ENCODE results near the gene NR6A1. TPM values are rescaled to one million over a fixed set of nuclear protein-coding genes. Genes with fewer than 3 reads are reported as not detected.
A peak's percentile ranks its signal among the peaks of the same experiment; 100 is the strongest.

The NR6A1 gene
- polyA plus RNA-seq (2013, experiment 1 of 2; ENCODE audit: insufficient read length): 0.33 TPM
- 0.62 TPM for polyA plus RNA-seq (2013, experiment 2 of 2; ENCODE audit: insufficient read length)

GRCh38 chr9:124771021-124771866, at the start of gene NR6A1:
Gene NR6A1 (minus strand): TSS chr9:124771311.
- DNase-seq: peak; percentile 97

DNA sequence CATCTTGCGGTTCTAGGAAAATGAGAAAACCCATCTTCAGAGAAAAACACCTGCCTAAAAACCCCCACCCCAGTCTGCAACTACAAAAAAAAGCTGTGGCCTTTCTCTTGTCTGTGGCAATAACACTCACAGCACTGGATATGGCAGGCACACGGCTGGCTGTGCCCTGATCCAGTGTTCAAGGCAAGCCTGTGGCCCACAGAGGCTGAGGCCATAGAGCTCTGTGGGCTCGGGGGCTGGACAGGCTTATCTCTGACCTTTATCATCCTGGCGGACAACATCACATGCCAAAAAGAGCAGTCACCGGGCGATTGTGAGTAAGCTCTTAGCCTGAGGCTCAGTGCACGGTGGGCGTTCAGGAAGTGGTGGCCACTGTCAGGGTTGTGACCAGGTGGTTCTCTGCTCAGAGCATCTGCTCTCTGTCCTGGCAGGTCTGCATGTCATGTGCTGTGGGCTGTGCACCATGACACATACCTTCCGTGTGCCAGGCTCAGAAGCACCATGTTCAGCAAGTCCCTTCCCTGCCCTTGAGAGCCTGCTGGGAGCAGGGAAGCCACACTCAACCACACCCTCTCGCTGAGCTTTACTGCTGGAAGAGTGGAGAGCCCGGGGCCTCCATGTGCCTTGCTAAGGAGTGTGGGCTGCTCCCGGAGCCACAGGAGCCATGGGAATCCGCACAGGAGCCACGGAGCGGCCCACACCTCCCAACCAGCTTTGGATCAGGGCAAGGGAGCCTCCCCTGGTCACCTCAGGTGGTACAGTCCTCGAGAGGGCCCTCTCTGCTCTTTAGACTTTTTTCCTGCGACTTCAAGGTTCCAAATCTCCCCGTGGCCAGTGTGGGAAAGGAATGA, 47.5 kb upstream of the NR6A1 start:
- no peak for DNase-seq

DNA sequence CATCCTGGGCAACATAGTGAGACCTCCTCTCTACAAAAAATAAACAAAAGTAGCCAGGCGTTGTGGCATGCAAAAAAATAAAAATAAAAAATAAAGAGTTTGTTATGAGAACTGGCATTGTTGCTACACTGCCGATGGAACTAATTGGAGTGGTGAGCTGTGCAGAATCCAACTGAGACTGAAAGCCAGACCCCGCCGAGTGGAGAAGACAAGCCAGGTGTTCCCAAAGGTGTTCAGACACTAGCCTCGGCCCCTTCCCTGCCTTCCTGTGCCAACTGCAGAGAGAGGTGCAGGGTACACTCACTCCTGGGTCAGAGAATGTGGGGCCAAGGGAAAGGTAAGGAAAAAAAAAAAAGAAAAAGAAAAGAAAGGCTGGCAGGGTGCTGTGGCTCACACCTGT, 44.5 kb upstream of the NR6A1 start:
- no peak for DNase-seq

DNA sequence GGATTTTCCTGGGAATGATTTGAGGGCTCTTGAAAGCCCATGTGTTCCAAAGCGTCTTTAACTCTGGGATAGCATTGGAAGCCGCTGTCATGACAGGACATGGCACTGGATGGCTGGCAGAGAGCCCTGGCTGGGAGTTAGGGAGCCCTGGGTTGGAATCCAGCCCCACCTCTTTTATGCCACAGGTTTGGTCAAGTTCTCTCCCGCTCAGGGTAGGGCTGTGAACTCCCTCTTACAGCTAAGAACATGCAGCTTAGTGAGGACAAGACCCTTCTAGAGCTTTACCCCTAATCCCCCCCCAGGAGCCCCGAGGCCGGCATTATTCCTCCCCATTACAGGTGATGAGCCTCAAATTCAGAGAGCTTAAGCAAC, 43.0 kb upstream of the NR6A1 start:
- DNase-seq: no peak

GRCh38 chr9:124813501-124814163, 42.5 kb upstream of the NR6A1 start:
- DNase-seq: no peak

DNA sequence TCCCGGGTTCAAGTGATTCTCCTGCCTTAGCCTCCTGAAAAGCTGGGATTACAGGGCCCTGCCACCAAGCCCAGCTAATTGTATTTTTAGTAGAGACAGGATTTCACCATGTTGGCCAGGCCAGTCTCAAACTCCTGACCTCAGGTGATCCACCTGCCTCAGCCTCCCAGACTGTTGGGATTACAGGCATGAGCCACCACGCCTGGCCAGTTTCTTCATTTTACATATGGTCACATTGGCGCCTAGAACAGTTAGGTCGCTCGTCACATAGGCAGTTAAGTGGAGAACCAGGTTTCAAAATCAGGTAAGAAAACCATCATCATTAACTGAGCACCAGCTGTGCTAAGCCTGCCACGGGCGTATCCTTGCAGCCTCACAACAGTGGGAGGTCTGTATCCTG, 41.9 kb upstream of the NR6A1 start:
- no peak for DNase-seq

GRCh38 chr9:124812441-124812876, 41.3 kb upstream of the NR6A1 start:
- peak; percentile 100 for DNase-seq

DNA sequence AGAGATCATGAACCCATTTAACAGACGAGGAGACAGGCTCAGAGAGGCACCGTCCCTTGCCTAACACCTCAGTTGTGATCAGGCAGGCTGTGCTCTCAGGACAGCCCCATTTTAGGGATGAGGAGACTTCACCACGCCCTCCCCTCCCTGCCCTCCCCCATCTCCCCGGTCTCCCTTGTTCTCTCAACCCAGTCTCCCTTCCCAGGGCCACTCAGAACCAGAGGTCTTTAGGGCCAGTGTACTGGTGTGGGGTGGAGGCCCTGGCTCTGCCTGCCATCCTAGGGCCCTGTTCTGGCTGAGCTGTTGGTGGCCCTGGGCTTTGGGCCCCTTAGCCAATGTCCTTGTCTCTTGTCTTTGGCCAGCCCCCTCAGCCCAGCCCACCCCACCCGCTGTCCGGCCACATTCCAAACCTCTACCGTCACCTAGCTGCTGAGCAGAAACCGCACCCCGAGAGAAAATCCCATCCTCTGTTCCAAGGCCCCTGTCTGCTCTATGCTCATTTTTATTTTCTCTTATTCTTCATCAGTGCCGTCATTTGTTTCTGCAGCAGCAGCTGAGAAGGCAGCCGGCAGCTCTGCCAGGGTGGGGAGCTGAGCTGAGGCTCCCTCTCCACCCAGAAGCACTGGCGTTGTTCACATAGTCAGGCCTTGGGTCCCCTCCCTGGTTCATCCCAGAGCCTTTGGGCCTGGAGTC, 39.7 kb upstream of the NR6A1 start:
- DNase-seq: peak; percentile 94

GRCh38 chr9:124809741-124810500, 38.8 kb upstream of the NR6A1 start:
- no peak for DNase-seq

- DNase-seq: no peak
These were observed 38.1 kb upstream of the NR6A1 start for GRCh38 chr9:124809211-124809610.

GRCh38 chr9:124808246-124808956, 37.3 kb upstream of the NR6A1 start:
- DNase-seq: no peak

- no peak for DNase-seq
These were observed 34.1 kb upstream of the NR6A1 start for GRCh38 chr9:124805186-124805585.

- DNase-seq: no peak
These were observed 32.8 kb upstream of the NR6A1 start for GRCh38 chr9:124803911-124804310.

DNA sequence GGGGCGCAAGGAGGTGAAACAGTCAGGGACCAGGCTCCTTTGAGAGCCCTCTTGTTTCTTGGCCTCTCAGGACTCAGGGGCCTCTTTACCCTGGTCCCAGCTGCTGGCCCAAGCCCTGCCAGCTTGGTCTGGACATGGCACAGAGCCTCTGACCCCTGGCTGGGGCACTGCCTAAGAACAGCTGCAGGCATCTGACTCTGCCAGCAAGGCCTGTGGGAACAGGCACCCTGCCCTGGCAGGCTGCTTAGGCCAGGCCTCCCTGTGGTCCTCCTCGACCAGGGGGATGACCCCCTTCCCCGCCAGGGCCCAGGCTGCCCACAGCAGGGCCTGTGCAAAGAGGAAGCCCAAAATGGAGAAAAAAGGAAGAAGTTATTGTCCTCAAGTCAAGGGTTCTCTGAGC, 31.3 kb upstream of the NR6A1 start:
- DNase-seq: no peak

DNA sequence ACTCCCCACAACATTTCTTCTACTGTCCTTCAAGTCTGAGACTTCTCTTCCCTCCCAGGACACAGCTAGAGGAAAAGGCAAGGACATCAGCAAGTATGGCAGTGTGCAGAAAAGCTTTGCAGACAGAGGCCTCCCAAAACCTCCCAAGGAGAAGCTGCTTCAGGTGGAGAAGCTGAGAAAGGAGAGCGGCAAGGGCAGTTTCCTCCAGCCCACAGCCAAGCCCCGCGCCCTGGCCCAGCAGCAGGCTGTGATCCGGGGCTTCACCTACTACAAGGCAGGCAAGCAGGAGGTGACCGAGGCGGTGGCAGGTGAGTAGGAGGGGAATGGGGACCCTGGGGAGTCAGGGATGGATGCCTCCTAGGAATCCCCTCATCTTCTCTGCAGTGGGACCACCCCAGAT, 30.2 kb upstream of the NR6A1 start:
- DNase-seq: no peak

GRCh38 chr9:124800306-124801259, 29.5 kb upstream of the NR6A1 start:
- no peak for DNase-seq

DNA sequence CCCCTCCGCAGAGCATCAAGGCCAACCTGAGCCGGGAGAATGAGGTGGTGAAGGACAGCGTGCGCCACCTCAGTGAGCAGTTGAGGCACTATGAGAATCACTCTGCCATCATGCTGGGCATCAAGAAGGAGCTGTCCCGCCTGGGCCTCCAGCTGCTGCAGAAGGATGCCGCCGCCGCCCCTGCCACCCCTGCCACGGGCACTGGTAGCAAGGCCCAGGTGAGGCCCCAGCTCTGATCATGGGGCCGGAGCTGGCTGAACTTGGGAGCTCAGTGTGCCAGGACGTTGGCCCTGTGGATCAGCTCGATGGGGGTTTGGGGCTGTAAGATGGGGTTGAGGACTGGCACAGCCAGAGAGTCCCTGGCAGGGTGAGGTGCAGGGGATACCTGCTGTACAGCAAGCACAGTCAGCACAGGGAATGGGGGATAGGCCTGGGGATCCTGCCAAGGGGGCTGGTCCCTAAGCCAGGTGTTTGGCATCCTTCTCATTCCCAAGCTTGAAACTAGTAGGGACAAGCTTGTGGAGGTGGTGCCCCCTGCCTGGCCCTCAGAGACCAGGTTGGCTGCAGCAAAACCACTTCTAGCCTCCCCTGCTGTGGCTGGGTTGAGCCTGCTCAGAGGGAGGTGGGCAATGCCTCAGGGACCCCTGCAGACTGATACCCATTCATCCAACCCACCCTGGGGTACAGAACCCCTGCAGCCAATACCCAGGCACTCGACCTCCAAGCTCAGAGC, 28.3 kb upstream of the NR6A1 start:
- DNase-seq: no peak

- no peak for DNase-seq
These were observed 26.4 kb upstream of the NR6A1 start for GRCh38 chr9:124797343-124798103.
